WERI-Rb-1 (cell line): ENCODE measurements around the gene NRTN.

Experiments used
- DNase-seq: peaks from one replicate; pipeline ENCODE4 v3.0.0-alpha.2; 2020
- H3K27ac ChIP-seq: fragments of 250-450 bp; sonication (Bioruptor Pico); 2 replicates; pipeline ENCODE4 v1.5.1; 2020; ENCODE audit warnings: mild to moderate bottlenecking, moderate library complexity
- H3K27me3 ChIP-seq: fragments of 250-450 bp; sonication (Bioruptor Pico); 2 replicates; pipeline ENCODE4 v1.5.1; 2021; ENCODE audit warnings: mild to moderate bottlenecking, low read depth, moderate library complexity; ENCODE audit not compliant: insufficient read depth, severe bottlenecking
- H3K36me3 ChIP-seq: fragments of 250-450 bp; sonication (Bioruptor Pico); 2 replicates; pipeline ENCODE4 v1.5.1; 2020; ENCODE audit warnings: mild to moderate bottlenecking, moderate library complexity
- H3K4me3 ChIP-seq: 2 replicates; pipeline ENCODE4 v1.5.1; 2011; ENCODE audit warnings: low read depth, mild to moderate bottlenecking, control low read depth, low read length
- H3K9me3 ChIP-seq: fragments of 250-450 bp; sonication (Bioruptor Pico); 2 replicates; pipeline ENCODE4 v1.5.1; 2021; ENCODE audit warnings: mild to moderate bottlenecking, moderate library complexity; ENCODE audit not compliant: severe bottlenecking
- CTCF ChIP-seq: IDR thresholded peaks from 2 replicates; pipeline ENCODE4 v1.5.1; 2011; ENCODE audit warnings: low read depth, mild to moderate bottlenecking, control low read depth, inconsistent platforms, low read length

The NRTN gene

GRCh38 chr19:5806133-5806489 is 1.2 kb downstream of the NRTN start:
- Histone ChIP-seq H3K27me3 (no peaks in the 10 kb centered on the region), H3K9me3 (no peaks in the 10 kb centered on the region), H3K27ac (no peak overlapping the region; the same call in 1 of the 2 replicates), H3K4me3 (peak overlapping the region; percentile 63), H3K36me3 (no peaks in the 10 kb centered on the region)
- DNase-seq = no peak
- no peak for TF ChIP-seq CTCF

GRCh38 chr19:5806905-5807304 is 2.0 kb downstream of the NRTN start:
- Histone ChIP-seq H3K27ac (no peak overlapping the region), H3K4me3 (no peak overlapping the region), H3K9me3 (no peaks in the 10 kb centered on the region), H3K27me3 (no peaks in the 10 kb centered on the region), H3K36me3 (no peaks in the 10 kb centered on the region)
- DNase-seq = no peak
- no peak for TF ChIP-seq CTCF

DNA sequence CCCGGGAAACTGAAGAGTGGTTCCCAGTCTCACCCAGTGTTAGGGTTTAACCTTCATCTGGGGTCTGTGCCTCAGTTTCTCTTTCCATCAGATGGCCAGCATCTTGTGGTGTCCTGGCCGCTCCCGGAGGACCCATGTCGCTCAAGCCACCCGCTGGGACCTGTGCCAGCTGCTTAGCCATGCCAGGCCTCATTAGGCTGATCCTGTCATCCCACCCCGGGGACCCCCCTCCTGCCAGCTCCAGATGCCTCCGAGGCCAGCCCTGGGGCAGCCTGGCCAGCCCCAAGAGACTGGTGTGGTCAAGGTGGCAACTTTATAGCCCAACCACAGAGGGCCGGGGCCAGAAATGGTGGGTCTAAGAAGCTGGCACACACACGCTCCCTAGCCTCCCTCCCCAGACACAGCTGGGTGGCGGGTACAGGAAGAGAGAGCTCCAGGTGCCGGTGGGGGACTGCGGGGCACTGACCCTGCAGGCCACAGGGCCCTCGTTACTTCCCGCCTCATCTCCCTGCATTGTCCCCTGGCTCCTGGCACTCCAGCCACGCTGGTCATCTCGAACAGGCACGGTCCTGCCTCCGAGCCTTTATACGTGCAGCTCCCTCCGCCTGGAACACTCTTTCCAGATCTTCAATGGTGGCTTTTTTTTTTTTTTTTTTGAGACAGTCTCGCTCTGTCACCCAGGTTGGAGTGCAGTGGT is 3.4 kb downstream of the NRTN start:
- H3K27me3 ChIP-seq = no peaks in the 10 kb centered on the region
- H3K4me3 ChIP-seq = no peak overlapping the region
- no peak for DNase-seq
- no peaks in the 10 kb centered on the region for H3K36me3 ChIP-seq
- no peak for TF ChIP-seq CTCF
- no peaks in the 10 kb centered on the region for H3K9me3 ChIP-seq
- H3K27ac ChIP-seq = no peak overlapping the region

GRCh38 chr19:5809053-5809452 is 4.2 kb downstream of the NRTN start:
- no peak for DNase-seq
- Histone ChIP-seq H3K27me3 (no peaks in the 10 kb centered on the region), H3K36me3 (no peaks in the 10 kb centered on the region), H3K9me3 (no peaks in the 10 kb centered on the region), H3K27ac (no peak overlapping the region), H3K4me3 (no peak overlapping the region)
- TF ChIP-seq CTCF = no peak

DNA sequence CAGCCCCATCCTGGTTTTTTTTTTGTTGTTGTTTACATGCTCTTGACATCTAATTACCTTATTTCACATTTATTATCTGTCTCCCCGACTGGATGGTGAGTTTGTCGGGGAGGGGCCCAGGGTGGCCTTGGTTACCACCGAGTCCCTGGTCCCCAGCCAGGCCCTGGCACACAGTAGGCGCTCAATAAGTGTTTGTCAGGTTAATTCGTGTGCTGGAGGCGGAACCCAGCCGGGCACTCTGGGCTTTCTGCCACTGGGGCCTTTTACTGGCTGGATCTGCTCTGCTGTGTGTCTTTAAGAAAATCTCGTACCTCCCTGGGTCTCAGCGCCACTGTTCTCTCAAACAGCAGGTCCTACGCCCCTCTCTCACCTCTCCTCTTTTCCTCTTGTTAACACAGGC is 4.6 kb downstream of the NRTN start:
- Histone ChIP-seq H3K27me3 (no peaks in the 10 kb centered on the region), H3K27ac (no peak overlapping the region), H3K4me3 (no peak overlapping the region), H3K9me3 (no peaks in the 10 kb centered on the region), H3K36me3 (no peaks in the 10 kb centered on the region)
- DNase-seq = no peak
- TF ChIP-seq CTCF = no peak

- TF ChIP-seq CTCF = no peak
- no peak overlapping the region for H3K4me3 ChIP-seq
- no peak for DNase-seq
- H3K27ac ChIP-seq = no peak overlapping the region
- H3K27me3 ChIP-seq = no peaks in the 10 kb centered on the region
- H3K36me3 ChIP-seq = no peaks in the 10 kb centered on the region
- no peaks in the 10 kb centered on the region for H3K9me3 ChIP-seq
Observed at GRCh38 chr19:5811117-5811516, 6.2 kb downstream of the NRTN start.
